ENCODE results near the gene DCUN1D3.
"Not testable (repeated sequence)": the region's sequence is repeated elsewhere in the genome, so short reads cannot be mapped to it uniquely, and the experiment has no call there.

DCUN1D3 gene

GRCh38 chr16:20818929-20819585 is 81.1 kb downstream of the DCUN1D3 start:
- DNase-seq, result no peak

- DNase-seq, result no peak
Observed at GRCh38 chr16:20814784-20815183, 85.4 kb downstream of the DCUN1D3 start.

GRCh38 chr16:20812510-20812909 is 87.6 kb downstream of the DCUN1D3 start:
- no peak for DNase-seq

GRCh38 chr16:20811889-20812439 is 88.2 kb downstream of the DCUN1D3 start:
- no peak for DNase-seq

- DNase-seq, result no peak
Observed at GRCh38 chr16:20807862-20808261, 92.3 kb downstream of the DCUN1D3 start.

GRCh38 chr16:20806168-20807050 is 93.7 kb downstream of the DCUN1D3 start, which contains the start of the genes ERI2 and REXO5:
ERI2 (minus strand) TSS chr16:20806472; CDS start chr16:20806430, 42 bp downstream.
REXO5 (plus strand) TSS chr16:20806527; CDS start chr16:20806954, 427 bp downstream.
- DNase-seq, result peak; percentile 83

GRCh38 chr16:20805684-20806167 is 94.4 kb downstream of the DCUN1D3 start:
- DNase-seq, result not testable (repeated sequence)

All from activated CD4-positive, alpha-beta T cell treated with anti-CD3 and anti-CD28 coated beads for 48 hours (primary cell).